ENCODE data around the gene PRDX5. TPM values are rescaled to one million over a fixed set of nuclear protein-coding genes. Genes with fewer than 3 reads are reported as not detected.

PRDX5 gene
- total RNA-seq, 1 experiment from 2014 or later, result 255 TPM

- no peak for TF ChIP-seq ESRRA (CRISPR knock-in tag; IDR thresholded peaks at IDR 0.05; ENCODE audit: borderline replicate concordance)
- peak; percentile 65 for TF ChIP-seq TEAD1 (CRISPR knock-in tag; IDR thresholded peaks at IDR 0.05)
- TF ChIP-seq ZNF423 (CRISPR knock-in tag; IDR thresholded peaks at IDR 0.05), result no peak
- no peak for TF ChIP-seq ATF3 (CRISPR knock-in tag; conservative IDR thresholded peaks at IDR 0.05)
- TF ChIP-seq MAX (CRISPR knock-in tag; IDR thresholded peaks at IDR 0.05), result peak; percentile 75
- TF ChIP-seq ZNF138 (CRISPR knock-in tag; conservative IDR thresholded peaks at IDR 0.05), result no peak
- no peak for TF ChIP-seq FOXJ3 (CRISPR knock-in tag; IDR thresholded peaks at IDR 0.05; ENCODE audit: borderline replicate concordance)
- peak; percentile 67; the same call in 1 of the 2 replicates for TF ChIP-seq KAT7 (CRISPR knock-in tag; IDR thresholded peaks at IDR 0.05; ENCODE audit: borderline replicate concordance)
- no peak for TF ChIP-seq OVOL2 (CRISPR knock-in tag; IDR thresholded peaks at IDR 0.05; ENCODE audit: borderline replicate concordance)
- no peak for TF ChIP-seq EMX1 (CRISPR knock-in tag; IDR thresholded peaks at IDR 0.05)
- TF ChIP-seq NR2C2 (CRISPR knock-in tag; IDR thresholded peaks at IDR 0.05), result peak; percentile 90
- no peak for TF ChIP-seq NFATC4 (CRISPR knock-in tag; IDR thresholded peaks at IDR 0.05)
- no peak for TF ChIP-seq PRRX2 (CRISPR knock-in tag; IDR thresholded peaks at IDR 0.05)
- peak; percentile 72 for TF ChIP-seq USF2 (CRISPR knock-in tag; IDR thresholded peaks at IDR 0.05)
- peak; percentile 74 for TF ChIP-seq PRDM15 (CRISPR knock-in tag; IDR thresholded peaks at IDR 0.05)
- peak; percentile 24; the same call in 1 of the 2 replicates for TF ChIP-seq MYBL2 (CRISPR knock-in tag; IDR thresholded peaks at IDR 0.05)
- peak; percentile 29; the same call in 1 of the 2 replicates for TF ChIP-seq CTCF (IDR thresholded peaks at IDR 0.05)
- TF ChIP-seq ZNF232 (CRISPR knock-in tag; IDR thresholded peaks at IDR 0.05), result peak; percentile 69; the same call in 1 of the 2 replicates
- TF ChIP-seq USF1 (CRISPR knock-in tag; IDR thresholded peaks at IDR 0.05), result peak; percentile 79
- no peak for TF ChIP-seq ZNF263 (CRISPR knock-in tag; IDR thresholded peaks at IDR 0.05; ENCODE audit: low read depth)
- 0 out of 2 replicates have a peak, but pooled peaks have one; percentile 49 for TF ChIP-seq IRF1 (CRISPR knock-in tag; IDR thresholded peaks at IDR 0.05)
- no peak for TF ChIP-seq ZSCAN18 (CRISPR knock-in tag; IDR thresholded peaks at IDR 0.05)
- TF ChIP-seq ZBTB43 (CRISPR knock-in tag; IDR thresholded peaks at IDR 0.05), result 0 out of 2 replicates have a peak, but pooled peaks have one; percentile 14
- no peak for TF ChIP-seq ATF6 (CRISPR knock-in tag; IDR thresholded peaks at IDR 0.05)
- 0 out of 2 replicates have a peak, but pooled peaks have one; percentile 22 for TF ChIP-seq JUN (CRISPR knock-in tag; IDR thresholded peaks at IDR 0.05)
Observed at GRCh38 chr11:64305691-64306562, 12.0 kb upstream of the PRDX5 start (continued).
